ENCODE results near the gene TLR5. TPM values are rescaled to one million over a fixed set of nuclear protein-coding genes. Genes with fewer than 3 reads are reported as not detected.
A peak's percentile ranks its signal among the peaks of the same experiment; 100 is the strongest.

Gene TLR5
- polyA plus RNA-seq, 1 donor: 1.9 TPM

DNA sequence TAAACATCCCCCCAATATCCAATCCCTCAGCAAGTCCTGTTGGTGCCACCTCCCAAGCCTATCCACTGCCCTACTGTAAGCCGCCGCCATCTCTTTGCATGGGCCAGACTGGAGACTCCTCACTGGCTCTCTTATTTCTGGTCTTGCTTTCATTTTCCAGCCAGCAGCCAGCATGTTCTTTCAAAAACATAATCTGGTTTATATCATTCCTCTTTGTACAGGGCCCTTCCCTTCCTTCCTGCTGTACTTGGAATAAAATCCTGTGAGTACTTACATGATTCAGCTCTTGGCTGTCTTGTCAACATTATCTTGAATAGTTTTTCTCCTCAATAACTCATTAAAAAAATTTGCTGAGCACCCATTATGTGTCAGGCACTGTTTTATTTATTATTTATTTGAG lies 28.2 kb downstream of the TLR5 start:
- no peaks in the 10 kb centered on the region for H3K27me3 ChIP-seq (ENCODE audit: control insufficient read depth, insufficient read depth, low read length)
- H3K4me3 ChIP-seq (ENCODE audit: low read length): no peak overlapping the region
- H3K27ac ChIP-seq (ENCODE audit: low read length): no peak overlapping the region
- H3K36me3 ChIP-seq (ENCODE audit: control insufficient read depth, insufficient read depth, low read length): no peaks in the 10 kb centered on the region
- peaks cover 3% of the 10 kb centered on the region for H3K9me3 ChIP-seq (ENCODE audit: control insufficient read depth, low read depth, low read length)
- no CpG with 5 or more reads among the region's 2 CpGs for WGBS (ENCODE audit: insufficient coverage, low lambda C conversion rate)
- DNase-seq: no peak
- H3K4me1 ChIP-seq (ENCODE audit: control insufficient read depth, insufficient read depth, low read length): peaks cover 13% of the 10 kb centered on the region

DNA sequence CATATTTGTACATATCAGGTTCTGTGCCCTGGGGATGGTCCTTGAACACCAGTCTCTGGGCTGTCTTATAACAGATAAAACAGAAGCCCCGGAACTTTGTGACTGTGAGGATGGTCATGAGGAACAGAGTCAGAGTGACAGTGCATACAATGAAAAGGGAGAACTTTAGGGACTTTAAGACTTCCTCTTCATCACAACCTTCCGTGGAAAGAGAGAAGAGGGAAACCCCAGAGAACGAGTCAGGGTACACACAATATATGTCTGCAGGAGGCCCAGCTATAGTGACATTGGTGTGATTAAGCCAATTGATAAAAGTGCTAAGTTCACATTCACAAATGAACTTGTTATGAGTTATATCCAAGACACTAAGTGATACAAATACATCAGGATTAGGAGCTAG lies 32.1 kb downstream of the TLR5 start:
- Histone ChIP-seq H3K27me3 (ENCODE audit: control insufficient read depth, insufficient read depth, low read length) (no peaks in the 10 kb centered on the region), H3K27ac (ENCODE audit: low read length) (no peak overlapping the region), H3K4me3 (ENCODE audit: low read length) (no peak overlapping the region), H3K36me3 (ENCODE audit: control insufficient read depth, insufficient read depth, low read length) (no peaks in the 10 kb centered on the region), H3K4me1 (ENCODE audit: control insufficient read depth, insufficient read depth, low read length) (peaks cover 17% of the 10 kb centered on the region), H3K9me3 (ENCODE audit: control insufficient read depth, low read depth, low read length) (no peaks in the 10 kb centered on the region)
- DNase-seq: peak in 1 of 2 donors; percentile 36
- no CpG with 5 or more reads among the region's 3 CpGs for WGBS (ENCODE audit: insufficient coverage, low lambda C conversion rate)

DNA sequence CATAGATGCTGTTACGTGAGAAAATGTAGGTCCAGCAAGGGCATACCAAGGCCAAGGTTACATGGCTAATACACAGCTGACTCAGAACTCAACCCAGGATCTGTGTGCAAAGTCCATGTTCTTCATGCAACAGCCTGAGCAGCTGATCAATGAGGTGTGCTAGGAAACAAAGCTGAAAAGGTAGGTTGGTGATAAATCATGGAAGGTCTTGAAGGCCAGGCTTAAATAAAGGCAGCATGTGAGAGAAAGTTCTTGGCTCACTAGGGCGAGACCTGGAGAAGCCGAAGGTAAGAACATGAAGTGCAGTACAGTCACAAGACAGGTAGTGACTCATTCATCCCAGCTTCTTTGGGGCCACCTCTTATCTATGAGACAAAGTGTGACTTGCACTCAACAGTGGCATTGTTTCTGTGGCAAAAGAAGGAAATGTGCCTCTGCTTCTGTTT lies 33.4 kb downstream of the TLR5 start:
- Histone ChIP-seq H3K4me3 (ENCODE audit: low read length) (no peak overlapping the region), H3K9me3 (ENCODE audit: control insufficient read depth, low read depth, low read length) (no peaks in the 10 kb centered on the region), H3K27me3 (ENCODE audit: control insufficient read depth, insufficient read depth, low read length) (no peaks in the 10 kb centered on the region), H3K27ac (ENCODE audit: low read length) (peak overlapping the region; percentile 49), H3K4me1 (ENCODE audit: control insufficient read depth, insufficient read depth, low read length) (peaks cover 17% of the 10 kb centered on the region), H3K36me3 (ENCODE audit: control insufficient read depth, insufficient read depth, low read length) (no peaks in the 10 kb centered on the region)
- peak; percentile 92 to 98 for DNase-seq
- 20% methylated on average over 1 of the region's 3 CpGs for whole genome bisulfite sequencing (ENCODE audit: insufficient coverage, low lambda C conversion rate)

DNA sequence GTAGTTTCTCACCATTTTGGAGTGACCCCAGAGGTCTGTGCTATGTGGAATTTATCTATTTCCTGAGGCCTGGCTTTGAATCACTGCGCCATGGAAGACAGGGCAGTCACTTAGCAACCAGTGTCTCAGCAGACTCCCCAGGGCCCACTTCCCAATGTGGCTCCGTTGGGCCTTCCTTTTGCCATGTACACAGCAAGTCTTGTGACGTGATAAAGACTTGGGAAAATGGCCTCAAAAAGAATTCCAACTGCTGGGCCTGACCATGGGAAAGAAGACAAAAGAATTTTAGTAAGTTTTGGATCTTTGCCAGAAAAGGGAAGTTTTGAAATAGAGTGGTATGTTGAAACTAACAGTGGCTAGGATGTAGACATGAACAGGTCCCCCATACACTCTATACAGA lies 36.2 kb downstream of the TLR5 start:
- WGBS (ENCODE audit: insufficient coverage, low lambda C conversion rate): no CpG with 5 or more reads among the region's 3 CpGs
- Histone ChIP-seq H3K4me1 (ENCODE audit: control insufficient read depth, insufficient read depth, low read length) (peaks cover 25% of the 10 kb centered on the region), H3K27me3 (ENCODE audit: control insufficient read depth, insufficient read depth, low read length) (no peaks in the 10 kb centered on the region), H3K36me3 (ENCODE audit: control insufficient read depth, insufficient read depth, low read length) (no peaks in the 10 kb centered on the region), H3K4me3 (ENCODE audit: low read length) (no peak overlapping the region), H3K9me3 (ENCODE audit: control insufficient read depth, low read depth, low read length) (no peaks in the 10 kb centered on the region), H3K27ac (ENCODE audit: low read length) (no peak overlapping the region)
- no peak for DNase-seq

DNA sequence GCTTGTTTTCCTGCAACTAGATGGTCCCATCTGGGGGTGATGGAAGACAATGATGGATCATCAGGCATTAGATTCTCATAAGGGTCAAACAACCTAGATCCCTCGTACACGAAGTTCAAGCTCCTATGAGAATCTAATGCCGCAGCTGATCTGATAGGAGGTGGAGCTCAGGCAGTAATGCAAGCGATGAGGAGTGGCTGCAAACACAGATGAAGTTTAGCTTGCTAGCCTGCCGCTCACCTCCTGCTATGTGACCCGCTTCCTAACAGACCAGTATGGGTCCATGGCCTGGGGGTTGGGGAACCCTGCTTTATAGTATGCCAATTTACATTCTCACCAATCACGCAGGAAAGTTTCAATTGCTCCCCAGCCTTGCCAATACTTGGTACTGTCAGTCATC lies 37.5 kb downstream of the TLR5 start:
- no peak overlapping the region for H3K27ac ChIP-seq (ENCODE audit: low read length)
- no peaks in the 10 kb centered on the region for H3K36me3 ChIP-seq (ENCODE audit: control insufficient read depth, insufficient read depth, low read length)
- H3K4me3 ChIP-seq (ENCODE audit: low read length): no peak overlapping the region
- no peaks in the 10 kb centered on the region for H3K9me3 ChIP-seq (ENCODE audit: control insufficient read depth, low read depth, low read length)
- H3K4me1 ChIP-seq (ENCODE audit: control insufficient read depth, insufficient read depth, low read length): peaks cover 25% of the 10 kb centered on the region
- 100% methylated on average over 2 of the region's 7 CpGs for WGBS (ENCODE audit: insufficient coverage, low lambda C conversion rate)
- no peaks in the 10 kb centered on the region for H3K27me3 ChIP-seq (ENCODE audit: control insufficient read depth, insufficient read depth, low read length)
- DNase-seq: no peak

GRCh38 chr1:223102797-223103533 lies 40.1 kb downstream of the TLR5 start:
- Histone ChIP-seq H3K4me3 (ENCODE audit: low read length) (no peak overlapping the region), H3K9me3 (ENCODE audit: control insufficient read depth, low read depth, low read length) (no peaks in the 10 kb centered on the region), H3K27ac (ENCODE audit: low read length) (peak overlapping the region; percentile 22), H3K36me3 (ENCODE audit: control insufficient read depth, insufficient read depth, low read length) (no peaks in the 10 kb centered on the region), H3K4me1 (ENCODE audit: control insufficient read depth, insufficient read depth, low read length) (peaks cover 8% of the 10 kb centered on the region), H3K27me3 (ENCODE audit: control insufficient read depth, insufficient read depth, low read length) (no peaks in the 10 kb centered on the region)
- WGBS (ENCODE audit: insufficient coverage, low lambda C conversion rate): no CpG with 5 or more reads among the region's 10 CpGs
- DNase-seq: peak; percentile 74 to 87

DNA sequence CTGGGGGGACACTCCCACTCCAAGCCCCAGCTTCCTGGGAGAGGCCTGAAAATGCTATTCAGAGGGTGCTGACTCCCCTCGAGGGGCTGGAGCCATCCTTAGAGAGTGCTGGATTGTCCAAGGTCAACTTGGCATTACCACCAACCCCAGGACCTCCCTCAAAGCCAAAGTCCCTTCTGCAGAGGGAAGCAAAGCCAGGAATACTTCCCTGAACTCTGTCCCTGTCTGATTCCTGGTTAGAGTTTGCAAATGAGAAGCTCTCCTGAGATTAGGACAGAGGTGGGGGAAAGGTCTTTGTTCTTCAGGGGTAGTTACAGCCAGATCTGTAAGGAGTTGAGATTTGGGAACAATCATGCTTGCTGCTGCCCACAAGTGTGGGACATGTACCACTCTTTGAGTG lies 45.3 kb downstream of the TLR5 start:
- peak; percentile 14 to 70 for DNase-seq
- no CpG with 5 or more reads among the region's 1 CpG for WGBS (ENCODE audit: insufficient coverage, low lambda C conversion rate)

GRCh38 chr1:223095870-223096269 lies 47.2 kb downstream of the TLR5 start:
- H3K9me3 ChIP-seq (ENCODE audit: control insufficient read depth, low read depth, low read length): no peaks in the 10 kb centered on the region
- H3K27ac ChIP-seq (ENCODE audit: low read length): no peak overlapping the region
- H3K4me1 ChIP-seq (ENCODE audit: control insufficient read depth, insufficient read depth, low read length): no peaks in the 10 kb centered on the region
- no peaks in the 10 kb centered on the region for H3K27me3 ChIP-seq (ENCODE audit: control insufficient read depth, insufficient read depth, low read length)
- DNase-seq: no peak
- H3K4me3 ChIP-seq (ENCODE audit: low read length): no peak overlapping the region
- H3K36me3 ChIP-seq (ENCODE audit: control insufficient read depth, insufficient read depth, low read length): no peaks in the 10 kb centered on the region
- WGBS (ENCODE audit: insufficient coverage, low lambda C conversion rate): no CpG with 5 or more reads among the region's 4 CpGs

More for the DNA sequence above, 45.3 kb downstream of the TLR5 start:
- Histone ChIP-seq H3K9me3 (ENCODE audit: control insufficient read depth, low read depth, low read length) (no peaks in the 10 kb centered on the region), H3K27ac (ENCODE audit: low read length) (no peak overlapping the region), H3K4me3 (ENCODE audit: low read length) (no peak overlapping the region), H3K4me1 (ENCODE audit: control insufficient read depth, insufficient read depth, low read length) (peaks cover under 1% of the 10 kb centered on the region), H3K36me3 (ENCODE audit: control insufficient read depth, insufficient read depth, low read length) (no peaks in the 10 kb centered on the region), H3K27me3 (ENCODE audit: control insufficient read depth, insufficient read depth, low read length) (no peaks in the 10 kb centered on the region)

DNA sequence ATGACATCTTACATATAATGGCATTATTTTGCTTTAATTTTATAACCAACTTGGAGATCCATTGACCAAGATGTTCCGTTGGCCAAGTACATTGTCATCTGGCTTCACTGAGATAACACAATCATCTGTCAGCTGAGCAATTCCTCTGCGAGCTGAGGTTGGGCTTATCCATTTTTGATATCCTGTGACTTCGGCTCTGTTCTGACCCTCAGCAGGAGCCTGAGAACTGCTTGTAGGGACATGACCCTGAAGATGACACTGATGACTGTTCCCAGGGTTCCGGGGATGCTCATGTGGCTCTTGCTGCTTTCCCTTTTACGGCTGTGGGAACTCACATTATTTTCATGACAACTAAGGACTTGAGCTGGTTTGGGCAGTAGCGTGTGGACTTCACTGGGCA lies 51.2 kb downstream of the TLR5 start:
- no peak for DNase-seq
- Histone ChIP-seq H3K36me3 (ENCODE audit: control insufficient read depth, insufficient read depth, low read length) (no peaks in the 10 kb centered on the region), H3K9me3 (ENCODE audit: control insufficient read depth, low read depth, low read length) (no peaks in the 10 kb centered on the region), H3K27ac (ENCODE audit: low read length) (no peak overlapping the region), H3K4me3 (ENCODE audit: low read length) (no peak overlapping the region), H3K27me3 (ENCODE audit: control insufficient read depth, insufficient read depth, low read length) (no peaks in the 10 kb centered on the region), H3K4me1 (ENCODE audit: control insufficient read depth, insufficient read depth, low read length) (no peaks in the 10 kb centered on the region)
- WGBS (ENCODE audit: insufficient coverage, low lambda C conversion rate): no CpG with 5 or more reads among the region's 6 CpGs

DNA sequence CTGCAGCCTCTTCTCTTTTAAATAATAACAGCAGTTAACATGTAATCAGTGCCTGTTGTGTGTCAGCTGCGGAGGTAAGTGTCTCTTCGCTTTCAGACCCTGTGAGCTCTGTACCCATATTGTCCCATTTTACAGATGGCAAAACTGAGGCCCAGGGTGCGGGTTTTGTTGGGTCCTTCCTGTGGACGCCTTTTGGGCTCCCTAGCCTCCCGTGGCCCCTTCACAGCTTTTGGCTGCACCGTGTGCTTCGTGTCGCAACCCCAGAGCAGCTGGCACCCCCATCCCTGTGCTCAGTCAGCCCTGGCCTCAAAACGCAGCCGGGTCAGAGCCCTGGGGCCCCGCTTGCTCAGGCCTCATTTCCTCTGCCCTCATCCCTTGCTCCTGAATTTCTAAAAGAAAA lies 53.8 kb downstream of the TLR5 start:
- no peak overlapping the region for H3K27ac ChIP-seq (ENCODE audit: low read length)
- no peak for DNase-seq
- no peaks in the 10 kb centered on the region for H3K36me3 ChIP-seq (ENCODE audit: control insufficient read depth, insufficient read depth, low read length)
- WGBS (ENCODE audit: insufficient coverage, low lambda C conversion rate): no CpG with 5 or more reads among the region's 11 CpGs
- no peaks in the 10 kb centered on the region for H3K27me3 ChIP-seq (ENCODE audit: control insufficient read depth, insufficient read depth, low read length)
- no peaks in the 10 kb centered on the region for H3K9me3 ChIP-seq (ENCODE audit: control insufficient read depth, low read depth, low read length)
- no peak overlapping the region for H3K4me3 ChIP-seq (ENCODE audit: low read length)
- peaks cover 3% of the 10 kb centered on the region for H3K4me1 ChIP-seq (ENCODE audit: control insufficient read depth, insufficient read depth, low read length)

- H3K9me3 ChIP-seq (ENCODE audit: control insufficient read depth, low read depth, low read length): no peaks in the 10 kb centered on the region
- DNase-seq: no peak
- H3K36me3 ChIP-seq (ENCODE audit: control insufficient read depth, insufficient read depth, low read length): no peaks in the 10 kb centered on the region
- peaks cover 3% of the 10 kb centered on the region for H3K4me1 ChIP-seq (ENCODE audit: control insufficient read depth, insufficient read depth, low read length)
- 96% methylated on average over 5 of the region's 13 CpGs for WGBS (ENCODE audit: insufficient coverage, low lambda C conversion rate)
- no peak overlapping the region for H3K4me3 ChIP-seq (ENCODE audit: low read length)
- no peaks in the 10 kb centered on the region for H3K27me3 ChIP-seq (ENCODE audit: control insufficient read depth, insufficient read depth, low read length)
- H3K27ac ChIP-seq (ENCODE audit: low read length): no peak overlapping the region
Measured at GRCh38 chr1:223088713-223089240, 54.3 kb downstream of the TLR5 start.
